Medulla oblongata (tissue), 1 donor: ENCODE measurements around the gene PLEKHD1.

Source experiments
- DNase-seq: peaks from one replicate; pipeline ENCODE4 v3.0.0-alpha.2; 2015; ENCODE audit errors: extremely low spot score

Gene PLEKHD1

GRCh38 chr14:69518289-69519101, 34.0 kb downstream of the PLEKHD1 start:
- DNase-seq, result no peak

- no peak for DNase-seq
These were observed 34.9 kb downstream of the PLEKHD1 start for GRCh38 chr14:69519204-69520100.

GRCh38 chr14:69522026-69522425, 37.5 kb downstream of the PLEKHD1 start:
- DNase-seq, result no peak

GRCh38 chr14:69525896-69526295, 41.4 kb downstream of the PLEKHD1 start:
- DNase-seq, result no peak

- no peak for DNase-seq
These were observed 43.1 kb downstream of the PLEKHD1 start for GRCh38 chr14:69527635-69528034.

GRCh38 chr14:69528143-69528542, 43.6 kb downstream of the PLEKHD1 start:
- no peak for DNase-seq

GRCh38 chr14:69528930-69529329, 44.4 kb downstream of the PLEKHD1 start:
- no peak for DNase-seq

- DNase-seq, result no peak
These were observed 45.0 kb downstream of the PLEKHD1 start for GRCh38 chr14:69529563-69529962.

- DNase-seq, result no peak
These were observed 45.6 kb downstream of the PLEKHD1 start for GRCh38 chr14:69530095-69530494.

- DNase-seq, result no peak
These were observed 46.6 kb downstream of the PLEKHD1 start for GRCh38 chr14:69531135-69531534.

- DNase-seq, result no peak
These were observed 48.2 kb downstream of the PLEKHD1 start for GRCh38 chr14:69532561-69533340.

- peak; percentile 66 for DNase-seq
These were observed 50.8 kb downstream of the PLEKHD1 start for GRCh38 chr14:69535230-69535848.

- no peak for DNase-seq
These were observed 52.4 kb downstream of the PLEKHD1 start for GRCh38 chr14:69536971-69537370.

GRCh38 chr14:69537900-69538299, 53.4 kb downstream of the PLEKHD1 start:
- no peak for DNase-seq

- no peak for DNase-seq
These were observed 54.2 kb downstream of the PLEKHD1 start for GRCh38 chr14:69538766-69539165.

GRCh38 chr14:69539631-69540410, 55.3 kb downstream of the PLEKHD1 start:
- DNase-seq, result no peak

GRCh38 chr14:69540654-69541335, 56.3 kb downstream of the PLEKHD1 start:
- no peak for DNase-seq

- no peak for DNase-seq
These were observed 57.8 kb downstream of the PLEKHD1 start for GRCh38 chr14:69542311-69542710.

GRCh38 chr14:69543341-69544115, 59.0 kb downstream of the PLEKHD1 start:
- DNase-seq, result no peak
